ENCODE data around the gene SLC34A1. TPM values are rescaled to one million over a fixed set of nuclear protein-coding genes. Genes with fewer than 3 reads are reported as not detected.

Gene SLC34A1
- total RNA-seq, 5 donors from 2014 or later (not counting 1 experiment from before 2014, with no cell fraction given) = 0.13 to 0.18 (median 0.16) TPM; not detected in 2

DNA sequence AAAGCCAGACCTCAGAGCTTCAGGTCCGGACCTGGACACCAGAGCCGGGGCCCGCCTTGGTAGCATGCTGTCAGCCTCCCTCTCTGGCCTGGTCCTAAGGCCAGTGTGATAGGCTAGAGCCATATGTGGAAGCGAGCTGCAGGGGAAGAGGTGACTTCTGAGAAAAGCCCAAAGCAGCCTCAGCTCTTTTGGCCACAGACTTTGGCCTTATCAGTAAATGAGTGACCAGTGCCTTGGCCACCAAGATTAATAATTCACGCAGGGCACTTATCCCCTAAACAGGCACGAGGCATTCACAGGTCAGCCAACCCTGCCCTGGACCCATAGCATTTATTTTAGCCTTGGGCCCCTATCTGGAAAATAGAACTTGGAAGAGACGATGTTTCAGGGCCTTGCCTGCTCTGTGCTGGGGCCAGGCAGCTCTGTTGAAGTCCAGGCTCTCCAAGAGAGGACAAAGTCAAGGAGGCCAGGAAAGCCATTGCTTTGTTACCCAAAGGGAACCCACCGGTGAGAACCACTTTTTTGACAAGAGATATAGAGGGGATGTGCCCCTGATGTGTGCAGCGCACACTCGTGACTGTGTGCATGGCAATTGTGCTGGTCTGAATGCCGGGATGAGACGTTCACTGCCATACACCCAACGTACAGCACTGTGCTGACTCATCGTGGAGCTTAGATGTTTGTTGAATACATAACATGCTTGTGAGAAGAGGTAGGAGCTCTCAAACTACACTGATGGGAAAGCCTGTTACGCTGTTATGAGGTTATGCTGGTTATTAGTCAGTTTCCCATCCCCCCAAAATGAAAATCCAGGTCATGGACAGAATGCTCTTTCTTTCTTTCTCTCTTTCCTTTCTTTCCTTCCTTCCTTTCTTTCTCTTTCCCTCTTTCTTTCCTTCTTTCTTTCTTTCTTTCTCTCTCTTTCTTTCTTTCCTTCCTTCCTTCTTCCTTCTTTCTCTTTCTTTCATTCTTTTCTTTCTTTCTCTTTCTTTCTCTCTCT is 5.0 kb upstream of the SLC34A1 start:
- Histone ChIP-seq H3K4me1 (ENCODE audit: control insufficient read depth in 1 of 2, extremely low read depth in 1 of 2, insufficient read depth in 2 of 2, low read length in 2 of 2) (peaks cover 3 to 62% of the 10 kb centered on the region in 2 experiments), H3K27me3 (replicated peaks in 1 of 2; ENCODE audit: control insufficient read depth in 2 of 2, extremely low read depth in 1 of 2, insufficient read depth in 2 of 2, low read length in 1 of 2) (no peaks in the 10 kb centered on the region), H3K4me3 (ENCODE audit: control insufficient read depth in 1 of 2, extremely low read depth in 1 of 2, low read length in 1 of 2) (no peak overlapping the region), H3K27ac (ENCODE audit: low read length) (no peak overlapping the region), H3K36me3 (ENCODE audit: control insufficient read depth in 2 of 2, extremely low read depth in 1 of 2, insufficient read depth in 1 of 2, low read length in 1 of 2) (peaks cover 0 to 3% of the 10 kb centered on the region in 2 donors), H3K9me3 (no peaks in the 10 kb centered on the region)
- H3K4me1 Mint-ChIP-seq = peaks cover 49 to 53% (median 51%) of the 10 kb centered on the region in 3 donors
- no peaks in the 10 kb centered on the region for H3K36me3 Mint-ChIP-seq
- peak overlapping the region in 1 of 3 donors; percentile 6 for H3K4me3 Mint-ChIP-seq
- WGBS (ENCODE audit: insufficient coverage) = 96% methylated on average over 10 of the region's 15 CpGs
- peak in 1 of 35 experiments; percentile 28 for DNase-seq
- H3K27ac Mint-ChIP-seq = peak overlapping the region; percentile 67 to 77
- peak; percentile 32 to 71 (median 58) for ATAC-seq (replicated peaks in 1 of 4)
- POLR2A ChIA-PET = no interaction called here
- no peaks in the 10 kb centered on the region for H3K9me3 Mint-ChIP-seq
- no peaks in the 10 kb centered on the region for H3K27me3 Mint-ChIP-seq
- CTCF ChIA-PET = interaction anchor here (0.5 to 2.2 kb wide), 10 partner anchors 9 to 123 kb away, joined by 3 to 8 read pairs (median 4); no protein-coding TSS in a partner anchor

DNA sequence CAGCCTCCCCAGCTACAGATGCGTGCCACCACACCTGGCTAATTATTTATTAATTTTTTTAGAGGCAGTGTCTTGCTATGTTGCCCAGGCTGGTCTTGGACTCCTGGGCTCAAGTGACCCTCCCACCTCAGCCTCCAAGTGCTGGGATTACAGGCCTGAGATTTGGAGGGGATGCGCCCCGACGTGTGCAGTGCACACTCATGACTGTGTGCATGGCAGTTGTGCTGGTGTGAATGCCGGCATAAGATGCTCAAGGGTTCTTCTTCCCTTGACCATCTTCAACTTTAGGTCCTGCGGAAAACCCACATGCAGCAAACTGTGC is 3.5 kb upstream of the SLC34A1 start:
- POLR2A ChIA-PET = no interaction called here

DNA sequence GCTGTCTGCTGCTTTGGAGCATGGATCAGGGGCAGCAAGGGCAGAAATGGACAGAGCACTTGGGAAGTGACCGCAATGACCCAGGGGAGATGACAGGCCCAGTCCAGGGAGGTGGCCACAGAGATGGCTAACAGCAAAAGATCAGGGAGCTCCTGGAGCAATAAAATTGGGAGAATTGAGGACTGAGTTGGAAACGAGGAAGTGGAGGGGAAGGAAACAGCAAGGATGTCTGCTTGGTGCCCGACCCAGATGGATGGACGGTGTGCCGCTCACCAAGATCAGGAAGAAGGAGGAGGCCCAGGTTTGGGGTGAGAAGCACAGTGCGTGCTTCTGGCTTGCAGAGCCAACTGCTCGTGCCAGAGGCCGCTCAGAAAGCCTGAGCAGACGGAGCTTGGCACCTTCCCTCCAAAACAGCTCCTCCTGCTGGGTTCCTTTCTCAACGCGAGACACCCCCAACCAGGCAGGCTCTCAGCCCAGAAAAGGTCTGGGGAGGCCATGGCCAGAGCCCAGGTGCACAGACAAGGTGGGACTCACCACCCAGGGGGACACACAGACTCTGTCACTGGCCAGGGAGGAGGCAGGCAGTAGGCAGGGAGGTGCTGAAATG is 1.7 kb upstream of the SLC34A1 start:
- H3K4me1 ChIP-seq (ENCODE audit: control insufficient read depth in 1 of 2, extremely low read depth in 1 of 2, insufficient read depth in 2 of 2, low read length in 2 of 2) = peaks cover 0 to 60% of the 10 kb centered on the region in 2 experiments
- peak overlapping the region; percentile 55 to 61 for H3K27ac Mint-ChIP-seq
- POLR2A ChIA-PET = interaction anchor here in 1 of 2 donors (0.5 kb wide), 1 partner anchor 78 kb away, joined by 7 read pairs; no protein-coding TSS in a partner anchor
- H3K4me3 ChIP-seq (ENCODE audit: control insufficient read depth in 1 of 2, extremely low read depth in 1 of 2, low read length in 1 of 2) = no peak overlapping the region
- no peak overlapping the region for H3K27ac ChIP-seq (ENCODE audit: low read length)
- H3K36me3 Mint-ChIP-seq = no peaks in the 10 kb centered on the region
- no peaks in the 10 kb centered on the region for H3K36me3 ChIP-seq (ENCODE audit: control insufficient read depth in 2 of 2, extremely low read depth in 1 of 2, insufficient read depth in 1 of 2, low read length in 1 of 2)
- CTCF ChIA-PET = interaction anchor here (0.6 to 1.3 kb wide), 5 partner anchors 11 to 268 kb away, joined by 3 to 6 read pairs (median 4); no protein-coding TSS in a partner anchor
- peak overlapping the region in 1 of 3 donors; percentile 22 for H3K4me3 Mint-ChIP-seq
- H3K27me3 Mint-ChIP-seq = no peaks in the 10 kb centered on the region
- no peaks in the 10 kb centered on the region for H3K27me3 ChIP-seq (replicated peaks in 1 of 2; ENCODE audit: control insufficient read depth in 2 of 2, extremely low read depth in 1 of 2, insufficient read depth in 2 of 2, low read length in 1 of 2)
- peak in 15 of 35 experiments; percentile 12 to 62 (median 36) for DNase-seq
- H3K9me3 Mint-ChIP-seq = no peaks in the 10 kb centered on the region
- WGBS (ENCODE audit: insufficient coverage) = 58% methylated on average over 4 of the region's 11 CpGs
- peak; percentile 57 to 89 (median 70) for ATAC-seq (replicated peaks in 1 of 4)
- no peaks in the 10 kb centered on the region for H3K9me3 ChIP-seq
- peaks cover 36 to 46% (median 44%) of the 10 kb centered on the region in 3 donors for H3K4me1 Mint-ChIP-seq

More for the DNA sequence above, 3.5 kb upstream of the SLC34A1 start:
- H3K36me3 Mint-ChIP-seq = no peaks in the 10 kb centered on the region
- Histone ChIP-seq H3K4me3 (ENCODE audit: control insufficient read depth in 1 of 2, extremely low read depth in 1 of 2, low read length in 1 of 2) (no peak overlapping the region), H3K27ac (ENCODE audit: low read length) (no peak overlapping the region), H3K4me1 (ENCODE audit: control insufficient read depth in 1 of 2, extremely low read depth in 1 of 2, insufficient read depth in 2 of 2, low read length in 2 of 2) (peaks cover 0 to 58% of the 10 kb centered on the region in 2 experiments), H3K27me3 (replicated peaks in 1 of 2; ENCODE audit: control insufficient read depth in 2 of 2, extremely low read depth in 1 of 2, insufficient read depth in 2 of 2, low read length in 1 of 2) (no peaks in the 10 kb centered on the region), H3K36me3 (ENCODE audit: control insufficient read depth in 2 of 2, extremely low read depth in 1 of 2, insufficient read depth in 1 of 2, low read length in 1 of 2) (no peaks in the 10 kb centered on the region), H3K9me3 (no peaks in the 10 kb centered on the region)
- no peak overlapping the region for H3K27ac Mint-ChIP-seq
- H3K4me3 Mint-ChIP-seq = no peak overlapping the region
- H3K9me3 Mint-ChIP-seq = no peaks in the 10 kb centered on the region
- CTCF ChIA-PET = interaction anchor here in 1 of 2 donors (0.6 kb wide), 1 partner anchor 34 kb away, joined by 3 read pairs; no protein-coding TSS in a partner anchor
- no peak for ATAC-seq (replicated peaks in 1 of 4)
- no peaks in the 10 kb centered on the region for H3K27me3 Mint-ChIP-seq
- peaks cover 40 to 47% (median 44%) of the 10 kb centered on the region in 3 donors for H3K4me1 Mint-ChIP-seq
- DNase-seq = no peak
- WGBS (ENCODE audit: insufficient coverage) = 100% methylated on average over 4 of the region's 6 CpGs

DNA sequence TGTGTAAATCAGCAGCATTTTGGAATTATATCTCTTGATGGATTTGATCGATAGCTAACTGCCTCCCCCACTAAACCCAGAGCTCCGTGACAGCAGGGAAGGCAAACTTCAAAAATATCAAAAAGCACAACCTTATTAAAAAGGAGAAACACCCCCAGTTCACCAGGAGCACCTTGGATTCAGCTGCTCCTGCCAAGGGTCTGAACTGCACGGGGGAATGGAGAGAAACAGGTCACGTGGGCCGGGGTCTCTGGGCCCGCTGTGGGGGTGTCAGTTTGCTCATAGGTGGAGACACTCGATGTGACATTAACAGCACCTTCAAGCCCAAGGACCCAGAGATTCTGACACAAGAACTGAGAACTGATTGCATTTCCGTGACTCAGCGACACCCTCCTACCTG is 1.1 kb upstream of the SLC34A1 start:
- Mint-ChIP-seq H3K27ac (no peak overlapping the region), H3K27me3 (no peaks in the 10 kb centered on the region), H3K9me3 (no peaks in the 10 kb centered on the region), H3K4me3 (no peak overlapping the region), H3K36me3 (no peaks in the 10 kb centered on the region), H3K4me1 (peaks cover 36 to 46% (median 44%) of the 10 kb centered on the region in 3 donors)
- H3K4me1 ChIP-seq (ENCODE audit: control insufficient read depth in 1 of 2, extremely low read depth in 1 of 2, insufficient read depth in 2 of 2, low read length in 2 of 2) = peaks cover 0 to 60% of the 10 kb centered on the region in 2 experiments
- no peak overlapping the region for H3K4me3 ChIP-seq (ENCODE audit: control insufficient read depth in 1 of 2, extremely low read depth in 1 of 2, low read length in 1 of 2)
- H3K9me3 ChIP-seq = no peaks in the 10 kb centered on the region
- H3K27ac ChIP-seq (ENCODE audit: low read length) = no peak overlapping the region
- H3K36me3 ChIP-seq (ENCODE audit: control insufficient read depth in 2 of 2, extremely low read depth in 1 of 2, insufficient read depth in 1 of 2, low read length in 1 of 2) = no peaks in the 10 kb centered on the region
- POLR2A ChIA-PET = no interaction called here
- CTCF ChIA-PET = interaction anchor here (0.5 to 1.3 kb wide), 7 partner anchors 12 to 269 kb away, joined by 3 to 6 read pairs (median 4); no protein-coding TSS in a partner anchor
- 74% methylated on average over 3 of the region's 9 CpGs for WGBS (ENCODE audit: insufficient coverage)
- DNase-seq (no peak), ATAC-seq (replicated peaks in 1 of 4) (no peak)
- H3K27me3 ChIP-seq (replicated peaks in 1 of 2; ENCODE audit: control insufficient read depth in 2 of 2, extremely low read depth in 1 of 2, insufficient read depth in 2 of 2, low read length in 1 of 2) = no peaks in the 10 kb centered on the region

DNA sequence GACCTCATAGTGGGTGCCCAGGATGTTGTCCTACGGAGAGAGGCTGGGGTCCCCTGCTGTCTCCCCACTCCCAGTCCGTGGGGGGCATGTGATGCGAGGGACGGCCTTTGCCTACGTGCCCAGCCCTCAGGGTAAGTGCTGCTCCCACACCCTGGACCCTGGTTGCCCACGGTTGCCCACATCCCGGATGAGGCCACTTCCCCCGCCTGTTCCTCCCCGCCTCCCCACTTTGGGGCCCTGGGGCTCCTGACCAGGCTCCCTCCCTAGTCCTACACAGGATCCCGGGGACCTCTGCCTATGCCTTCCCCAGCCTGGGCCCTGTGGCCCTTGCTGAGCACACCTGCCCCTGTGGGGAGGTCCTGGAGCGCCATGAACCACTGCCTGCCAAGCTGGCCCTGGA is 1.5 kb downstream of the SLC34A1 start:
- H3K36me3 Mint-ChIP-seq = no peaks in the 10 kb centered on the region
- Histone ChIP-seq H3K4me3 (ENCODE audit: control insufficient read depth in 1 of 2, extremely low read depth in 1 of 2, low read length in 1 of 2) (no peak overlapping the region), H3K36me3 (ENCODE audit: control insufficient read depth in 2 of 2, extremely low read depth in 1 of 2, insufficient read depth in 1 of 2, low read length in 1 of 2) (no peaks in the 10 kb centered on the region), H3K9me3 (no peaks in the 10 kb centered on the region), H3K27me3 (replicated peaks in 1 of 2; ENCODE audit: control insufficient read depth in 2 of 2, extremely low read depth in 1 of 2, insufficient read depth in 2 of 2, low read length in 1 of 2) (no peaks in the 10 kb centered on the region), H3K4me1 (ENCODE audit: control insufficient read depth in 1 of 2, extremely low read depth in 1 of 2, insufficient read depth in 2 of 2, low read length in 2 of 2) (peaks cover 19 to 73% of the 10 kb centered on the region in 2 experiments), H3K27ac (ENCODE audit: low read length) (no peak overlapping the region)
- no peak overlapping the region for H3K27ac Mint-ChIP-seq
- POLR2A ChIA-PET = no interaction called here
- WGBS (ENCODE audit: insufficient coverage) = 58% methylated on average over 11 of the region's 11 CpGs
- no peaks in the 10 kb centered on the region for H3K27me3 Mint-ChIP-seq
- peaks cover 46 to 56% (median 56%) of the 10 kb centered on the region in 3 donors for H3K4me1 Mint-ChIP-seq
- no peaks in the 10 kb centered on the region for H3K9me3 Mint-ChIP-seq
- no peak overlapping the region for H3K4me3 Mint-ChIP-seq
- CTCF ChIA-PET = interaction anchor here in 1 of 2 donors (1.0 kb wide), 1 partner anchor 17 kb away, joined by 3 read pairs; no protein-coding TSS in a partner anchor
- DNase-seq = no peak
- no peak for ATAC-seq (replicated peaks in 1 of 4)

DNA sequence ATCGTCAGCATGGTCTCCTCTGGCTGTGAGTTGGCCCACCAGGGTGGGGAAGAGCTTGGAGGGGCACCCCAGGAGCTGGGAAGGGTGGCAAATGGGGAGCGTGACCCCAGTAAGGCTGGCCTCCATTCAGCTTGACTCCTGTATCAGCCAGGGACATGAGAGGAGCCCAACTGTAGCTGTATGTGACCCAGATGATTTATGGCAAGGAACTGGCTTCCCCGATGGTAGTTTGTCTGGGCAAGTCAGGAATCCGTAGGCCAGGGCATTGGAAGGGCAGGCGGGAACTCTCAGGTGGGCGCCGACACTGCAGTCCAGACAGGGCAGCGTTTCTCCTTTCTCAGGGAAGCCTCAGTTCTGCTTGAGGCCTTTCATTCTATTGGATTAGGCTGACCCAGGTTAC is 2.3 kb downstream of the SLC34A1 start:
- ATAC-seq (replicated peaks in 1 of 4) (no peak), DNase-seq (no peak)
- Histone ChIP-seq H3K4me3 (ENCODE audit: control insufficient read depth in 1 of 2, extremely low read depth in 1 of 2, low read length in 1 of 2) (no peak overlapping the region), H3K27me3 (replicated peaks in 1 of 2; ENCODE audit: control insufficient read depth in 2 of 2, extremely low read depth in 1 of 2, insufficient read depth in 2 of 2, low read length in 1 of 2) (no peaks in the 10 kb centered on the region), H3K4me1 (ENCODE audit: control insufficient read depth in 1 of 2, extremely low read depth in 1 of 2, insufficient read depth in 2 of 2, low read length in 2 of 2) (peaks cover 19 to 80% of the 10 kb centered on the region in 2 experiments), H3K9me3 (no peaks in the 10 kb centered on the region), H3K36me3 (ENCODE audit: control insufficient read depth in 2 of 2, extremely low read depth in 1 of 2, insufficient read depth in 1 of 2, low read length in 1 of 2) (no peaks in the 10 kb centered on the region), H3K27ac (ENCODE audit: low read length) (no peak overlapping the region)
- H3K4me1 Mint-ChIP-seq = peaks cover 50 to 60% (median 59%) of the 10 kb centered on the region in 3 donors
- H3K36me3 Mint-ChIP-seq = no peaks in the 10 kb centered on the region
- no peaks in the 10 kb centered on the region for H3K9me3 Mint-ChIP-seq
- CTCF ChIA-PET = interaction anchor here (0.6 to 1.0 kb wide), 4 partner anchors 18 to 38 kb away, joined by 3 to 4 read pairs (median 4); no protein-coding TSS in a partner anchor
- no peak overlapping the region for H3K4me3 Mint-ChIP-seq
- POLR2A ChIA-PET = no interaction called here
- no peak overlapping the region for H3K27ac Mint-ChIP-seq
- H3K27me3 Mint-ChIP-seq = no peaks in the 10 kb centered on the region
- 93% methylated on average over 7 of the region's 8 CpGs for WGBS (ENCODE audit: insufficient coverage)

Measured in T-cell (primary cell).